GM23338 (cell line): ENCODE results near the gene ESR2.

Experiments
- EZH2 ChIP-seq: fragments of 200-600 bp; sonication (generic); IDR thresholded peaks from one replicate; pipeline ENCODE4 v1.8.0; 2017; ENCODE audit warnings: antibody characterized with exemption, mild to moderate bottlenecking, low read depth; ENCODE audit not compliant: unreplicated experiment
- EZH2phosphoT487 ChIP-seq: fragments of 200-600 bp; sonication (generic); IDR thresholded peaks from one replicate; pipeline ENCODE4 v1.8.1; 2018; ENCODE audit warnings: antibody characterized with exemption; ENCODE audit not compliant: unreplicated experiment
- JUNB ChIP-seq: IDR thresholded peaks from one replicate; pipeline ENCODE4 v1.6.1; 2016; ENCODE audit warnings: antibody characterized with exemption; ENCODE audit not compliant: unreplicated experiment
- POLR2AphosphoS5 ChIP-seq: IDR thresholded peaks from 2 replicates; pipeline ENCODE4 v1.6.1; 2016; ENCODE audit warnings: antibody characterized with exemption, low read depth
- ZNF114 ChIP-seq: fragments of 250-450 bp; sonication (Bioruptor Pico); IDR thresholded peaks from 2 replicates; pipeline ENCODE4 v1.5.0; 2020; ENCODE audit warnings: mild to moderate bottlenecking, moderate library complexity
- TF ChIP-seq, protein P1 (sequence below), 2 experiments: fragments of 200-600 bp in 1 of 2; sonication (generic) in 1 of 2; conservative IDR thresholded peaks; 2 replicates each; pipeline versions ENCODE4 v1.5.1 to v1.6.1; 2016 to 2017; ENCODE audit warnings: antibody characterized with exemption in 2 of 2, low read depth in 2 of 2, mild to moderate bottlenecking in 2 of 2, moderate library complexity in 1 of 2

DNA sequence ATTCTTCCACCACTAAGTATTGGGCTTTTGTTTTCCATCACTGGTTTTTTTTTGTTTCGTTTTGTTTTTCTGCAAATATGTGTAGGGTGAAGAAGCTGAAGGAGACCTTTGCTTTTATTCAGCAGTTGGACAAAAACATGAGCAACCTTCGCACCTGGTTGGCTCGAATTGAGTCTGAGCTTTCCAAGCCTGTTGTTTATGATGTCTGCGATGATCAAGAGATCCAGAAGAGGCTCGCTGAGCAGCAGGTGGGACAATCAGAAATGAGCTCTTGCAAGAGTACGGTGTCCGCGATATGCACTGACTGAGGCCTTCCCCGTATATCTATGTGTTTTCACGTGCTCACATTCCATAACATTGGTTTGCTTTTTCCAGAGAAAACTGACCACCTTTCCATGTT, 91.5 kb downstream of the ESR2 start:
- TF ChIP-seq POLR2AphosphoS5 (no peak), EZH2 (no peak), ZNF114 (no peak), EZH2phosphoT487 (no peak), JUNB (no peak)
- TF ChIP-seq, protein P1, sequence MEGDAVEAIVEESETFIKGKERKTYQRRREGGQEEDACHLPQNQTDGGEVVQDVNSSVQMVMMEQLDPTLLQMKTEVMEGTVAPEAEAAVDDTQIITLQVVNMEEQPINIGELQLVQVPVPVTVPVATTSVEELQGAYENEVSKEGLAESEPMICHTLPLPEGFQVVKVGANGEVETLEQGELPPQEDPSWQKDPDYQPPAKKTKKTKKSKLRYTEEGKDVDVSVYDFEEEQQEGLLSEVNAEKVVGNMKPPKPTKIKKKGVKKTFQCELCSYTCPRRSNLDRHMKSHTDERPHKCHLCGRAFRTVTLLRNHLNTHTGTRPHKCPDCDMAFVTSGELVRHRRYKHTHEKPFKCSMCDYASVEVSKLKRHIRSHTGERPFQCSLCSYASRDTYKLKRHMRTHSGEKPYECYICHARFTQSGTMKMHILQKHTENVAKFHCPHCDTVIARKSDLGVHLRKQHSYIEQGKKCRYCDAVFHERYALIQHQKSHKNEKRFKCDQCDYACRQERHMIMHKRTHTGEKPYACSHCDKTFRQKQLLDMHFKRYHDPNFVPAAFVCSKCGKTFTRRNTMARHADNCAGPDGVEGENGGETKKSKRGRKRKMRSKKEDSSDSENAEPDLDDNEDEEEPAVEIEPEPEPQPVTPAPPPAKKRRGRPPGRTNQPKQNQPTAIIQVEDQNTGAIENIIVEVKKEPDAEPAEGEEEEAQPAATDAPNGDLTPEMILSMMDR (conservative IDR thresholded peaks at IDR 0.05; ENCODE audit: low read depth in 2 of 2): no peak
